ENCODE data around the gene ZNF281.
"Not testable (repeated sequence)": the region's sequence is repeated elsewhere in the genome, so short reads cannot be mapped to it uniquely, and the experiment has no call there.

The ZNF281 gene, protein sequence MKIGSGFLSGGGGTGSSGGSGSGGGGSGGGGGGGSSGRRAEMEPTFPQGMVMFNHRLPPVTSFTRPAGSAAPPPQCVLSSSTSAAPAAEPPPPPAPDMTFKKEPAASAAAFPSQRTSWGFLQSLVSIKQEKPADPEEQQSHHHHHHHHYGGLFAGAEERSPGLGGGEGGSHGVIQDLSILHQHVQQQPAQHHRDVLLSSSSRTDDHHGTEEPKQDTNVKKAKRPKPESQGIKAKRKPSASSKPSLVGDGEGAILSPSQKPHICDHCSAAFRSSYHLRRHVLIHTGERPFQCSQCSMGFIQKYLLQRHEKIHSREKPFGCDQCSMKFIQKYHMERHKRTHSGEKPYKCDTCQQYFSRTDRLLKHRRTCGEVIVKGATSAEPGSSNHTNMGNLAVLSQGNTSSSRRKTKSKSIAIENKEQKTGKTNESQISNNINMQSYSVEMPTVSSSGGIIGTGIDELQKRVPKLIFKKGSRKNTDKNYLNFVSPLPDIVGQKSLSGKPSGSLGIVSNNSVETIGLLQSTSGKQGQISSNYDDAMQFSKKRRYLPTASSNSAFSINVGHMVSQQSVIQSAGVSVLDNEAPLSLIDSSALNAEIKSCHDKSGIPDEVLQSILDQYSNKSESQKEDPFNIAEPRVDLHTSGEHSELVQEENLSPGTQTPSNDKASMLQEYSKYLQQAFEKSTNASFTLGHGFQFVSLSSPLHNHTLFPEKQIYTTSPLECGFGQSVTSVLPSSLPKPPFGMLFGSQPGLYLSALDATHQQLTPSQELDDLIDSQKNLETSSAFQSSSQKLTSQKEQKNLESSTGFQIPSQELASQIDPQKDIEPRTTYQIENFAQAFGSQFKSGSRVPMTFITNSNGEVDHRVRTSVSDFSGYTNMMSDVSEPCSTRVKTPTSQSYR

DNA sequence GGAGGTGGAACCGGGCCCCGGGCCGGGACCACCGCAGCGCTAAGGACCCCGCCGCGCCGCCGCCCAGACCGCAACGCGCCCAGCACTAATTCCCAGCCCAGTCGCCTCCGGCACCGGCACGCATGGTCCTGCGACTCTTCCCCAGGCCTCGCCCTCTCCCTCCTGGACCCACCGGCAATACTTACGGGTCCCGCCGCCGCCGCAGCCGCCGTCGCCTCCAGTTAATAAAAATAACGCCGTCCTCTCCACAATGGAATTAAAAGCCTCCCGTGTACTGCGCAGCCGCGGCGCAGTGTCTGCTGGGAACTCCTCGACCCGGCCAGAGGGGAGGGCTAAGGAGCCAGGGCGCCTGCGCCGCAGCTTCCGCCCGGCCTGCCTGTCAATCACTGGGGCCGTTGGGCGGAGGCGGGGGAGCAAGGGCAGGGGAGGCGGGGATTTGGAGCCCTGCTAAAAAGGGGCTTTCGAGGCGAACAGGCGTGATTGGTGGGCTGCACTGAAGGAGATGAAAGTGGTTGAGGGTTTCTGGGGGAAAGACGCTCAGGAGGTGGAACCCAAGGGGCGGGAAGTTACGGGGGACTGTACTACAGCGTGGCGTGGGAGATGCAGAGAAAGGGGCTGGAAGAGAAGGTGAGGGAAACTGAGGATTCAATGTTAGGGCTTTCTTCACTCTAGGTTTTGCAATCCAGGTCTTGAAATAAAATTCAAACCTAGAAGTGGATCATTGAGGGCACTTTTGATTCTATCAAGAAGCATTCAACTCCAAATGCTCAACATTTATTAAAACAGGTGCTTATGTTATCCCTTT is at the start of gene ZNF281:
TSS of gene ZNF281 (minus strand) at position 276 of the 805 bp plus-strand sequence. CDS start 331 bp downstream, outside the sequence.
- peak; percentile 84 to 92 for DNase-seq (ENCODE audit: low read depth in 2 of 2, low spot score in 1 of 2)

DNA sequence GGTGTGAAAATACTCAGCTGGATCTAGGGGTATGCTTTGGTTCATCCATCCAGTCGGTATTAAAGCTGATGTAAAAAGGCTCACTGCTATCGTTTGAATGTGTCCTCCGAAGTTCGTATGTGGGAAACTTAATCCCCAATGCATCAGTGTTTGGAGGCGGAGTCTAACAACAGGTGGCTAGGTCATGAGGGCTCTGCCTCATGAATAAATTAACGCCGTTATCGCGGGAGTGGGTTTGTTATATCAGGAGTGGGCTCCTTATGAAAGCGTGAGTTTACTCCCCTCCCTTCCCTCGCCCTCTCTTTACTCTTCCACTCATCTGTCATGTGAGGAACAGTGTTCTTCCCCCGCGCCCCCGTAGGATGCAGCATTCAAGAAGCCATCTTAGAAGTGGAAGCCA is 48.9 kb upstream of the ZNF281 start:
- no peak for DNase-seq (ENCODE audit: low read depth in 2 of 2, low spot score in 1 of 2)

DNA sequence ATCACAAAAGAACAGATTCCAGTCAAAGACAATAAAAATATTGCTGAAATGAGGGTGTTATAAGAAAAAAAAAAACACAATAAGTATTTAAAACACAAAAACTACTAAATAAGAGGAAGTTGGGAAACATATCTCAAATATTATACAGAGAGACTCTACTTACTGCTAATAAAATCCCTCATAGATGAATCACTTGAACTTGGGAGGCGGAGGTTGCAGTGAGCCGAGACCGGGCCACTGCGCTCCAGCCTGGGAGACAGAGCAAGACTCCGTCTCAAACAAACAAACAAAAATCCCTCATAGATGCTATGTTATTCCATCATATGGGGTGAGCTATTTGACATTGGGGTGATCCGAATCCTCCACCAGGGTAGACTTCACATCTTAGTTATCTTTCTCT is 48.0 kb upstream of the ZNF281 start:
- no peak for DNase-seq (ENCODE audit: low read depth in 2 of 2, low spot score in 1 of 2)

DNA sequence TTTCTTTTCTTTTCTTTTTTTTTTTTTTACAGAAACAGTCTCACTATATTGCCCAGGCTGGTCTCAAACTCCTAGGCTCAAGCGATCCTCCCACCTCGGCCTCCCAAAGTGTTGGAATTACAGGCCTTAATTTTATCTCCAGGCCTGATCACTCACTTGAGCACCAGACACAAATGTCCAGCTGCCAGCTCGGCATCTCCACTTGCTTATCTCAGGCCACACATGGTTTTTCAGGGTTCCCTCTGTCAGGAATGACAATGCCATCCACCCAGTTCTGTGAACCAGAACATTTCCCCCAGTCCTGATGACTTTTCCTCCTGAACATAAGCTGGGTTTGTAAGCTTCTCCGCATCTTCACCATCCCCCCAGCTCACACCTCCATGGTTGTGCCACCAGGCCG is 44.6 kb upstream of the ZNF281 start:
- no peak for DNase-seq (ENCODE audit: low read depth in 2 of 2, low spot score in 1 of 2)

DNA sequence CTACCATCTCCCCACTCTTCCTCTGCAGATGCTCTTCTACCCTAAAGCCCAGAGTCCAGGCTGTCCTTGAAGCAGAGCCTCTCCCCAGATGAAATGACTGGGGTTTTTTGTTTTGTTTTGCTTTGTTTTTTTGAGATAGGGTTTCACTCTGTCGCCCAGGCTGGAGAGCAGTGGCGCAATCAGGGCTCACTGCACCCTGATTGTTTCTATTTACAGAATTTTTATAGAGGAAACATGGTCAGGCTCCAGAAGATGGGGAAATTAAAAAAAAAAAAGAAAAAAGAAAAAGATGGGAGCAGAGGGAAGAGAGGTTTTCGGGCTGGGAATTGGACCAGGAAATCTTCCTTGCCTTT is 43.7 kb upstream of the ZNF281 start:
- no peak for DNase-seq (ENCODE audit: low read depth in 2 of 2, low spot score in 1 of 2)

DNA sequence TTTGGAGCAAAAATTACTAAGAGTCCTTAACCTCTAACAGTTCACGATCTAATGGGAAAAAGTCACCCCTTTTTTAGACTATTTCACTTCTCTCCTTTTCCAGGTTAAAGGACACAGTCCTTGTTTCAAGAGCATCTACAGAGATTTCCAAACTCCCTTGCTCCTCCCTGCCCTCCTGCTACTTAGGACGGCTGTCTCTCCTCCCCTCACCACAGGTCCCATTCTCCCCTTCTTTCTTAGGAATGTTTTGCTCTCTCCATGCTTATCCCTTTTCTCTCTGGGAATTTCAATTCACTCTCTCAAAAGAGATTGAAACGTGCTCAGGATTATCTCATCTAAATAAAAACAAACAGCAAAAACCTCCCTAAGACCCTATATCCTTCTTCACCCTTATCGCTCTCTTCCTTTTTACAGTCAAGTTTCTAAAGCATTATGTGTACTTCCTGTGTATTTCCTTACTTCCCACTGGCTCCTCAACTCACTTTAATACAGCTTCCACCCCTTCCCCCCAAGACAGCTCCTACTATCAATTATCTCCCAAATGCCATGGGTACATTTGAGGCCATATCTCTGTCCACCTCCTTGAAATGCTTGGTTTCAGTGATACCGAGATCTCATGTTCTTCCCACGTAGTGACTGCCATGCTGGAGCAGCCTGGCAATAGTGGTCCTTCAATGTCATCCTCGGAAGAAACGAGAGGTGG is 43.2 kb upstream of the ZNF281 start:
- no peak for DNase-seq (ENCODE audit: low read depth in 2 of 2, low spot score in 1 of 2)

DNA sequence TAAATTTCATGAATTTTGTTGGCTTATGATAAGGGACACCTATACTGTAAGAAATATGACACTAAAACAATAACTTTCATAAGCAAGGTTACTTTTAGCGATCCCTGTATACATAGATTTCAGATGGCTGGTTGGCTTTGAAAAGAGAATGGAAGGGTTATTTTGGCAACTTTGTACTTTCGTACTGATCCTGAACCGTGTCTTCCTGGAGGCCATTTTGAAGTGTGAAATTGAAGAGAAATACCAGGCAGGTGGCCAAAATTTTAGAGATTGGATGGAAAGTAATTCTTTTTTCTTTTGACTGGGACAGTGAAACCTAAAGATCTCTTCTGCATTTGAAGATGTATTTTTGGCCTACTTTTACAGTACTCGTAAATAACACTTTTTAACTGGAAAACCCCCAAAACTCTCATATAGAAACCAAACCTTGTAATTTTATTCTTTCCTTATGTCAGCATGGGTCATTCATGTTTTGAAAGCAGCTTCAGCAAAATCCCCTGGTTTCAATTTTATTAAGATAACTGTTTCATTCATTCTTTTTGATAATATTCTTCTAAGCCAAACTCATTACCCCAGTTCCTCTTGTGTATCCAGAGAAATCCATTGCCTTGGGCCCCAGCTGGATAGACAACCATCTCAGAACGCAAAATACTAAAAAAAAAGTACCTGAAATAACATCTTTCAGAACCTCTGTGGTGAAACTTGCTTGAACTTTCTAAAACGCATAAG is 38.4 kb upstream of the ZNF281 start:
- no peak for DNase-seq (ENCODE audit: low read depth in 2 of 2, low spot score in 1 of 2)

DNA sequence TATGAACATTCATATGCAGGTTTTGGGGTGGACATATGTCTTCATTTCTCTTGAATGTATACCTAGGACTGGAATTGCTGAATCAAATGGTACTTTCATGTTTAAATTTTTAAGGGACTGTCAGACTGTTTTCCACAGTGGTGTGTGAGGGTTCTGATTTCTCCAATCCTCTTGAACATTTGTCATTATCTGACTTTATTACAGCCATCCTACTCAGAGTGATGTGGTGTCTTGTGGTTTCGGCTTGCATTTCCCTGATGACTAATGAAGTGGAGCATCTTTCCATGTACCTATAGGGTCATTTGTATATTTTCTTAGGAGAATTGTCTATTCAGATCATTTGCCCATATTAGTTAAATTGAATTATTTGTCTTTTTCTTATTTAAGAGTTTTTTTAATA is 35.4 kb upstream of the ZNF281 start:
- no peak for DNase-seq (ENCODE audit: low read depth in 2 of 2, low spot score in 1 of 2)

DNA sequence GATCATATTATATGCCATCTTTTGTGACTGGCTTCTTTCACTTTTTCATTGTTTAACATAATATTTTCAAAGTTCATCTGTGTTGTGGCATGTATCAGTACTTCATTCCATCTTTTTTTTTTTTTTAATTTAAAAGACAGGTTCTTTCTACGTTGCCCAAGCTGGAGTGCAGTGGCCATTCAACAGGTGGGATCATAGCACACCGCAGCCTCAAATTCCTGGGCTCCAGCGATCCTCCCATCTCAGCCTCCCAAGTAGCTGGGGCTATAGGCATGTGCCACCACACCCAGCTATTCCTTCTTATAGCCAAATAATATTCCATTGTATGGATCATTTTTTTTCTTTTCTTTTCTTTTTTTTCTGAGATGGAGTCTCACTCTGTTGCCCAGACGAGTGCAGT is 34.6 kb upstream of the ZNF281 start:
- no peak for DNase-seq (ENCODE audit: low read depth in 2 of 2, low spot score in 1 of 2)

DNA sequence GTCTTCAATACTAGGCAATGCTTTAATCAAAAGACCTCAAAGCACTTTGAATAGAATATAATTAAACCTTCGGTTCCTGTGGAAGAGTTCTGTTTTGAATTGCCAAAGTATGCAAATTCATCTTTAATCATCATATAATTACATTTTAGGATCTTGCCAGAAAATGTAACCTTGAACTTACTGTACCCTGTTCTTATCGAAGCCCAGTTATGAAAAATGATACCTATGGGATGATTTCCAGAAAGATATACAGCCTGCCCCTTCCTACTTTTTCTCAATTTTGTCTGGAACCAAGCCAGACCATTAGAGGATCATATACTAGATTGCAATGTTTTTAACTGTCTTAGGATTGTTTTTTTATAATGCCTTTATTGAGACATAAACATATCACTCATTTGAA is 34.0 kb upstream of the ZNF281 start:
- DNase-seq (ENCODE audit: low read depth in 2 of 2, low spot score in 1 of 2) = no peak

DNA sequence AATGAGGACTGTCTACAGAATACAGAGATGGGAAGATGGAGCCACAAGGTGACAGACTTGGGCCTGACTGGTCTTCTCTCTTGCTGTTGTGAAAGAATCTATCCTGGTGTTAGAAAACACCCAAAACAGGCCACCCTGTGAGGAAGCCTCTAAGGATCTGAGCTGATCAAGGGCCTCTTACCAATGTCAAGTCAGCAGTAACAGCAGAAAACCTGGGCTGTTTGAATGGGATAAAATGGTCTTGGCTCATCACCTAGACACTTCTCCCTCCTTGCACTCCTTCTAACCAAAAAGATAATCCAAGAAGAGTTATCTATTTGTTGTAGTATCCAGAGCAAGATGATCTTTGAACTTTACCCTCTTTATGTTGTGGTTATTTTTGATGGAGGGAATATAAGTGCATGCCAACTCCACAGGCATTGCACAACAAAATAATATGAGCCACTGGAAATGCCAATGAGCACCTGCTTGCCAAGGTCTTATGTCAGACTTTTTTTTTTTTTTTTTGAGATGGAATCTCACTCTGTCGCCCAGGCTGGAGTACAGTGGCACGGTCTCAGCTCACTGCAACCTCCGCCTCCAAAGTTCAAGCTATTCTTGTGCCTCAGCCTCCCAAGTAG is 32.8 kb upstream of the ZNF281 start:
- DNase-seq (ENCODE audit: low read depth in 2 of 2, low spot score in 1 of 2) = no peak

DNA sequence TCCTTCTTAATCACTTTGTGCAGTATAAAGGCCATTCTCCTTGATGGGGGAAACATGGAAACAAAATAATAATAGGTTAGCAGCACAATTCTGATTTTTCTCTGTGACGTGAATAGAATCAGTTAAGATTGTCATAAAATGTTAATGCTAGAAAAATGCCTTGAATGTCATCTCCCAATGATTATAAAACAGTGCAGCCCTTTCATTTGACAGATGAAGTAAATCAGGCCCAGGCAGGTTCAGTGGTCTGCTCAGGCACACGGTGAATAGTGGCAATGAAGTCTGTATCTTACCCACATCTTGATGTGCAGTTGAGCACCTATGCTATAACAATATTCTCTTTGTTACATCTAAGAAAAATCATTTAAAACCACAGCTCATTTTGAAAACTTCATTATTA is 32.2 kb upstream of the ZNF281 start:
- DNase-seq (ENCODE audit: low read depth in 2 of 2, low spot score in 1 of 2) = no peak

DNA sequence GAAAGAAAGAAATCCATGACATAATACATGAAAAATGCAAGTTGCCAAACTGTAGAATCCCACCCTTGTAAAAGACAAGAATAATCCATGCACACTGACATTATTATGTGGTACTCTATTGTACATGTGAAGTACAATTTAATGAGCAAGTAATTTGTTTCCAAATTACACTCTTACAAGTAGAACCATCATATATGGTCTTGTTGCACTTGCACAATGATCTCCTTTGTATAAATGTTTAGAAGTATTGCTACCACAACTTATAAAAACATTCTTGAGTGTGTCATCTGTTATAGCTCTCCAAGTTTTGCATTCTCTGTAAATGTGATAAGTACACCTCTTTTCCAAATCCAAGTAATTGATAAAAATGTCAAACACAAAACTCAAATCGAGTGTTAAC is 29.1 kb upstream of the ZNF281 start:
- no peak for DNase-seq (ENCODE audit: low read depth in 2 of 2, low spot score in 1 of 2)

DNA sequence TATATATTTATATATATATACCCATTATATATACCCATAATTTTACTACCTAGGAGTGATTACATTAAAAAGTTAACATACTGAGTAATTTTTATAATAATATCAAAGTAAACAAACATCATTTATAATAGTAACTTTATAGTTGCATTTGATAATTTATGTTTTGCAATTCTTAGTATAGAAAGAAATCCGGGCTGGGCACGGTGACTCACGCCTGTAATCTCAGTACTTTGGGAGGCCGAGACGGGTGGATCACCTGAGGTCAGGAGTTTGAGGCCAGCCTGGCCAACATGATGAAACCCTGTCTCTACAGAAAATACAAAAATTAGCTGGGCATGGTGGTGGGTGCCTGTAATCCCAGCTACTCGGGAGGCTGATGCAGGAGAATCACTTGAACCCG is 28.6 kb upstream of the ZNF281 start:
- DNase-seq (ENCODE audit: low read depth in 2 of 2, low spot score in 1 of 2) = not testable (repeated sequence)

DNA sequence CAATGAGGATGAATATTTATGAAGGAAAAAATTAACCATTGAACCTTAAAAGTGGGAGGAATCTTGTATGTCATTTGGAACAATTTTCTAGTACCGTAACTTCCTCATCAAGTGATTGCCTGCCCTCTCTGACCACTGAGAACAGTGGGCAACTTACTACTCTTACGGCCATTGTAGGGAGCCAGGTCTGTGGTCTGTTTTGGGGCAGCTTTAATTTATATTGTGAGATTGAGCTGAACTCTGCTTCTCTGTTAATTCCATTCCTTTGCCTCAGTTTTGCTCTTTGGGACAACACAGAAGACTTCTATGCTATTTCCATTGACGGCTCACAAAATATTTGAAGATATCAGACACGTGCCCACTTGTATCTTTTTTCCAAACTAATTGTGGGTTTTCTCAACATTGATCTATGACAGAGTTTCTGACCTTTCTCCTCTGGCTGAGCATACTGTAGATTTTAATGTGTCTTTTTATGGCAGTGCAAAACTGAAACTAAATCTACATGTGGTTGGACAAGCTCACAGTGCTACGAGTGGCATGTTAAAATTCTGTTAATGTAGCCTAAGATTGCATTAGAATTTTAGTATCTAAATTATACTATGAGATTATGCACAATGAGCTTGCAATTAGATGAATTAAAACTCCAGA is 27.8 kb upstream of the ZNF281 start:
- no peak for DNase-seq (ENCODE audit: low read depth in 2 of 2, low spot score in 1 of 2)

DNA sequence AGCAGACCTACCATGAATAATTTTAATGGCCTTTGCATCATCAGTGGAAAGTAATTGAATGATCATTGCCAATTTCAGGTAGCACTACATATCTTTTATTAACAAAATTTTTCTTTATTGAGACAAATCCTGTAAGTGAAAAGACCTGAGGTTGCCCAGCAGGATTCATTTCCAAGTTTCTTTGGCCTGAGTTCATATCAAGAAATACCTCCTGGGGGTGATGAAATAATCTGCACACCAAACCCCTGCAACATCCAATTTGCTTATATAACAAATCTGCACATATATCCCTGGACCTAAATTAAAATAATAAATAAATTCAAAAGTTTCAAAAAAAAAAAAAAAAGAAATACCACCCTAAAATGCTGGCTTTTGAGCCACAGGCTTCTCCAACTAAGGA is 27.3 kb upstream of the ZNF281 start:
- no peak for DNase-seq (ENCODE audit: low read depth in 2 of 2, low spot score in 1 of 2)

DNA sequence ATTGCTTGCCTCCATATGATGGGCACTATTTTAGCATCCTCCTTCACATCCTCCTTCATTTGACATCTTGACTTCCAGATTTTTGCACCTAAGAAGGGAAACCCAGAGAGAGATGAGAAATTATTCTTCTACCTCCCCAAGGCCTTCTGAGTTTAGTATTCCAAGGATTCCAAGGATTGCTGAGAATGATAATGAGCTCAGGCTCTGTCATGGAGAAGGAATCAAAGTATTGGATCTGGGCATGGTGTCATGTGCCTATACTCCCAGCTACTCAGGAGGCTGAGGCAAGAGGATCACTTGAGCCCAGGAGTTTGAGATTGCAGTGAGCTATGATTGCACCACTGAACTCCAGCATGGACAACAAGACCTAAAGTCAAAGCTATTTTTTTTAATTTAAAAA is 26.6 kb upstream of the ZNF281 start:
- DNase-seq (ENCODE audit: low read depth in 2 of 2, low spot score in 1 of 2) = no peak

DNA sequence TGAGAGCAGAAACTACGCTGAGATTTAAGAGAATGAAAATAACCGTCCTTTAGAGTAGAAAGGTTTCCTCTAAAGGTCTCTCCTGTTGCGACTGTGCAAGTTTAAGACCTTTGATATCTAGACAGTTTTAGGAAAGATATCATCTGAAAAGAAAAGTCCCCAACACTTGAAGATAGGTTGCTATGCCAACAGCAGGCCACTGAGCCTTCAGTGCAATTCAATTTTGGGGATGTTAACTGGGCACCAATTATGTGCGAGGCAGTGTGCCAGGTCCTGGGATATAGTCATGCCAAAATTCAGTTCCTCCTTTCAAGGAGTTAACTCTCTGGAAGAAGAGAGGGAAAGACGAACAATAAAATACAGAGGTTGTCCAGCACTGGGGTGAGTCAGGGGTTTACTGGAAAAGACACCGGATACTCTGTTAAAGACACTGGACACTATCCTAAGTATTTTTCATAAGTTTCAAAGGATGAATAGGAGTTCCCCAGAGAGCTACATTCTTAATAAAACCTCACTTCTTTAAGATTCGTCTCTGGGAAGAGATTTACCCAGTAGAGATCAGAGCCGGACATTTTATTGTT is 25.5 kb upstream of the ZNF281 start:
- no peak for DNase-seq (ENCODE audit: low read depth in 2 of 2, low spot score in 1 of 2)

DNA sequence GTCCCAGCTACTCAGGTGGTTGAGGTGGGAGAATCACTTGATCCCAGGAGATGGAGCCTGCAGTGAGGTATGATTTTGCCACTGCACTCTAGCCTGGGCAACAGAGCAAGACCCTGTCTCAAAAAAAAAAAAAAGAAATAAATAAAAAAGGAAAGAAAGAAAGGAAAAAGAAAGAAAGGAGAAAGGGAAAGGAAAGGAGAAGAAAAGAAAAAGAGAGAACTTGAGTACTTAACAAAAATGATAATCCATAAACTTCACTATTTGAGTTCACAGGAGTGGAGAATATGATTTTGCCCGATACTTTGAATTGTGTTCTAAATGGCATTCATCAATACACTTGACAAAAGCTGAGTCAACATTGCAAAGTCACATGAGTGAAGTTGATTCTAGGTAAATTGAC is 23.8 kb upstream of the ZNF281 start:
- no peak for DNase-seq (ENCODE audit: low read depth in 2 of 2, low spot score in 1 of 2)
